HepG2 (cell line): ENCODE measurements around the gene MAP2K2. TPM values are rescaled to one million over a fixed set of nuclear protein-coding genes. Genes with fewer than 3 reads are reported as not detected.

ENCODE experiments used
- AKAP8 ChIP-seq: sonication (generic); formaldehyde crosslinking; IDR thresholded peaks from 2 replicates; pipeline ENCODE4 v1.5.1; 2020; ENCODE audit warnings: mild to moderate bottlenecking, missing genetic modification reagents
- DMAP1 ChIP-seq: IDR thresholded peaks from 2 replicates; pipeline ENCODE4 v1.6.1; 2016
- ELF4 ChIP-seq: sonication (generic); formaldehyde crosslinking; IDR thresholded peaks from 2 replicates; pipeline ENCODE4 v1.5.0; 2020; ENCODE audit warnings: missing genetic modification reagents, mild to moderate bottlenecking, moderate library complexity, borderline replicate concordance
- MED1 ChIP-seq: sonication (generic); formaldehyde crosslinking; IDR thresholded peaks from 2 replicates; pipeline ENCODE4 v1.4.0; 2020; ENCODE audit warnings: missing genetic modification reagents
- MTA1 ChIP-seq: sonication (generic); formaldehyde crosslinking; IDR thresholded peaks from 2 replicates; pipeline ENCODE4 v1.4.0; 2020; ENCODE audit warnings: missing genetic modification reagents, mild to moderate bottlenecking, borderline replicate concordance
- PHF8 ChIP-seq: sonication (generic); formaldehyde crosslinking; IDR thresholded peaks from 2 replicates; pipeline ENCODE4 v1.5.0; 2020; ENCODE audit warnings: missing genetic modification reagents
- TGIF2 ChIP-seq: IDR thresholded peaks from 2 replicates; pipeline ENCODE4 v1.6.1; 2016; ENCODE audit warnings: control low read depth, missing compliant biosample characterization
- ZBTB8A ChIP-seq: sonication (generic); formaldehyde crosslinking; IDR thresholded peaks from 2 replicates; pipeline ENCODE4 v1.4.0; 2020; ENCODE audit warnings: mild to moderate bottlenecking, low read depth, missing genetic modification reagents, borderline replicate concordance
- ZFP36L1 ChIP-seq: sonication (generic); formaldehyde crosslinking; IDR thresholded peaks from 2 replicates; pipeline ENCODE4 v1.8.0; 2022; ENCODE audit warnings: mild to moderate bottlenecking, missing genetic modification reagents, moderate library complexity
- ZFYVE20 ChIP-seq: sonication (generic); formaldehyde crosslinking; IDR thresholded peaks from 2 replicates; pipeline ENCODE4 v1.8.0; 2023; ENCODE audit warnings: low read depth, mild to moderate bottlenecking, moderate library complexity, missing genetic modification reagents, borderline replicate concordance
- ZMAT3 ChIP-seq: sonication (generic); formaldehyde crosslinking; conservative IDR thresholded peaks from 2 replicates; pipeline ENCODE4 v1.7.0; 2021; ENCODE audit warnings: missing genetic modification reagents
- ZNF225 ChIP-seq: sonication (generic); formaldehyde crosslinking; IDR thresholded peaks from 2 replicates; pipeline ENCODE4 v1.4.0; 2020; ENCODE audit warnings: mild to moderate bottlenecking, missing genetic modification reagents
- ZNF446 ChIP-seq: sonication (generic); formaldehyde crosslinking; IDR thresholded peaks from 2 replicates; pipeline ENCODE4 v1.5.0; 2020; ENCODE audit warnings: mild to moderate bottlenecking, missing genetic modification reagents
- ZNF761 ChIP-seq: sonication (generic); formaldehyde crosslinking; conservative IDR thresholded peaks from 2 replicates; pipeline ENCODE4 v1.4.0; 2020; ENCODE audit warnings: mild to moderate bottlenecking, missing genetic modification reagents
- polyA plus RNA-seq, 8 experiments: library from polyadenylated mRNA; depleted of rRNA in 3 of 8; stranded (reverse) in 7 of 8; unstranded in 1 of 8; fragments of >200 nt; fragmentation: Illumina TruSeq in 4 of 8; extraction: Trizol in 4 of 8; gene quantifications; 2 replicates each; pipeline versions ENCODE4 v1.2.1 to v1.2.3, GENCODE V29; 2011 to 2016; ENCODE audit warnings: low read depth in 4 of 8, missing spikeins in 1 of 8, mixed read lengths in 1 of 8; ENCODE audit not compliant: insufficient read depth in 1 of 8
- total RNA-seq, 5 experiments: library from RNA; depleted of rRNA; stranded (reverse); fragments of >200 nt; fragmentation: Illumina TruSeq; extraction: Trizol; gene quantifications; 2 replicates each; pipeline ENCODE4 v1.2.3, GENCODE V29; 2016; ENCODE audit warnings: low read depth in 1 of 5
- TF ChIP-seq, protein P1 (sequence below), 2 experiments: sonication (generic) in 1 of 2; formaldehyde crosslinking in 1 of 2; IDR thresholded peaks; 2 replicates each; pipeline versions ENCODE4 v1.4.0 to v1.6.1; 2018 to 2020; ENCODE audit warnings: missing genetic modification reagents in 2 of 2, borderline replicate concordance in 1 of 2, low read depth in 1 of 2, mild to moderate bottlenecking in 1 of 2, missing biosample characterization in 1 of 2
- TF ChIP-seq, protein P2 (sequence below): sonication (generic); formaldehyde crosslinking; IDR thresholded peaks from 2 replicates; pipeline ENCODE4 v1.4.0; 2020; ENCODE audit warnings: mild to moderate bottlenecking, missing genetic modification reagents
- TF ChIP-seq, protein P3 (sequence below): sonication (generic); formaldehyde crosslinking; IDR thresholded peaks from 2 replicates; pipeline ENCODE4 v1.4.0; 2020; ENCODE audit warnings: missing genetic modification reagents
- TF ChIP-seq, protein P4 (sequence below): sonication (generic); formaldehyde crosslinking; IDR thresholded peaks from 2 replicates; pipeline ENCODE4 v1.4.0; 2020; ENCODE audit warnings: missing genetic modification reagents
- TF ChIP-seq, protein P5 (sequence below): IDR thresholded peaks from 2 replicates; pipeline ENCODE4 v1.6.1; 2016; ENCODE audit warnings: mild to moderate bottlenecking

The MAP2K2 gene
- total and polyA plus RNA-seq, 2 of the 13 experiments (the other 11 are each of a cell fraction or from before 2014, with no cell fraction given) = 70.3 to 80.9 TPM

DNA sequence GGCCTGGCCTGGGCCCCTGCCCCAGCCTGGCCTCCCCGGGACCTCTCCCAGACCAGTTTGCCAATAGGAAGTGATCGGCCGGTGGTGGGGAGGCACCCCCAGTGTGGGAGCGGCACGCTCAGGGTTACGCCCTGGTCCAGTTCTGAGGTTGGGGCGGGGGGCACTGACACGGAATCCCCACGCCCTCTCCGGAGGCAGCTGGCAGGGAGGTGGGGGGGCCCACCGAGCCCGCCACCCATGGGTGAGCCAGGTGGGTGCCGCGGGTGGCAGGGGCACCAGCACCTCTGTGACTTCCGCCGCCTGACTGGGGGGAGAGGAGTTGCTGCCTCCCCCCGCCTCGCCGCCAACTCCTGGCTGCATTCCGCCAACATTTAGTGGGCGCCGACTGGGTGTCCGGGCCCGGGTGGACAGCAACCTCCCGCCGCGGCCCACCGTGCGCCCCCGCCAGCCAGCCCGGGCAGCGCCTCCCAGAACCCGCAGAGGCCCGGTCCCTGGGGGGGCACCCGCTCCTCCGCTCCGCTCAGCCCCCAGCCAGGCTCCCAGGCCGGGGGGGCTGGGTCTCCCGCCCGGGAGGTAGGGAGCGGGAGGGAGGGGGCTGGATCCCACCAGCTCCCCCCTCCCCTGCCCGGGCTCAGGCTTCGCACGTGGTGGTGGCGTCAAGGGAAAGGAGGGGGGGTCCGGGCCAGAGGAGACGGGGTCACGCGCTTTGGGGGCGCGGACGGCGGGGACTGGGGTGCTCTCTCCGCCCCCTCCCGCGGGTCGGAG is 59.2 kb downstream of the MAP2K2 start (continued):
- TF ChIP-seq, protein P1, sequence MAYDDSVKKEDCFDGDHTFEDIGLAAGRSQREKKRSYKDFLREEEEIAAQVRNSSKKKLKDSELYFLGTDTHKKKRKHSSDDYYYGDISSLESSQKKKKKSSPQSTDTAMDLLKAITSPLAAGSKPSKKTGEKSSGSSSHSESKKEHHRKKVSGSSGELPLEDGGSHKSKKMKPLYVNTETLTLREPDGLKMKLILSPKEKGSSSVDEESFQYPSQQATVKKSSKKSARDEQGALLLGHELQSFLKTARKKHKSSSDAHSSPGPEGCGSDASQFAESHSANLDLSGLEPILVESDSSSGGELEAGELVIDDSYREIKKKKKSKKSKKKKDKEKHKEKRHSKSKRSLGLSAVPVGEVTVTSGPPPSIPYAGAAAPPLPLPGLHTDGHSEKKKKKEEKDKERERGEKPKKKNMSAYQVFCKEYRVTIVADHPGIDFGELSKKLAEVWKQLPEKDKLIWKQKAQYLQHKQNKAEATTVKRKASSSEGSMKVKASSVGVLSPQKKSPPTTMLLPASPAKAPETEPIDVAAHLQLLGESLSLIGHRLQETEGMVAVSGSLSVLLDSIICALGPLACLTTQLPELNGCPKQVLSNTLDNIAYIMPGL (CRISPR knock-in tag; IDR thresholded peaks at IDR 0.05; ENCODE audit: borderline replicate concordance in 1 of 2, low read depth in 1 of 2) = peak in 1 of 2 experiments; percentile 71; a peak in 2 of 4 replicates
- peak; percentile 31; the same call in 1 of the 2 replicates for TF ChIP-seq MTA1
- 0 out of 2 replicates have a peak, but pooled peaks have one; percentile 48 for TF ChIP-seq ZFYVE20 (CRISPR knock-in tag)
- TF ChIP-seq, protein P2, sequence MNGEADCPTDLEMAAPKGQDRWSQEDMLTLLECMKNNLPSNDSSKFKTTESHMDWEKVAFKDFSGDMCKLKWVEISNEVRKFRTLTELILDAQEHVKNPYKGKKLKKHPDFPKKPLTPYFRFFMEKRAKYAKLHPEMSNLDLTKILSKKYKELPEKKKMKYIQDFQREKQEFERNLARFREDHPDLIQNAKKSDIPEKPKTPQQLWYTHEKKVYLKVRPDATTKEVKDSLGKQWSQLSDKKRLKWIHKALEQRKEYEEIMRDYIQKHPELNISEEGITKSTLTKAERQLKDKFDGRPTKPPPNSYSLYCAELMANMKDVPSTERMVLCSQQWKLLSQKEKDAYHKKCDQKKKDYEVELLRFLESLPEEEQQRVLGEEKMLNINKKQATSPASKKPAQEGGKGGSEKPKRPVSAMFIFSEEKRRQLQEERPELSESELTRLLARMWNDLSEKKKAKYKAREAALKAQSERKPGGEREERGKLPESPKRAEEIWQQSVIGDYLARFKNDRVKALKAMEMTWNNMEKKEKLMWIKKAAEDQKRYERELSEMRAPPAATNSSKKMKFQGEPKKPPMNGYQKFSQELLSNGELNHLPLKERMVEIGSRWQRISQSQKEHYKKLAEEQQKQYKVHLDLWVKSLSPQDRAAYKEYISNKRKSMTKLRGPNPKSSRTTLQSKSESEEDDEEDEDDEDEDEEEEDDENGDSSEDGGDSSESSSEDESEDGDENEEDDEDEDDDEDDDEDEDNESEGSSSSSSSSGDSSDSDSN (CRISPR knock-in tag) = peak; percentile 46
- TF ChIP-seq MED1 (CRISPR knock-in tag) = no peak; the same call in 1 of the 2 replicates
- TF ChIP-seq PHF8 (CRISPR knock-in tag) = peak; percentile 34
- 0 out of 2 replicates have a peak, but pooled peaks have one; percentile 16 for TF ChIP-seq DMAP1 (CRISPR knock-in tag)
- no peak for TF ChIP-seq ZFP36L1 (CRISPR knock-in tag)
- peak; percentile 30; the same call in 1 of the 2 replicates for TF ChIP-seq TGIF2 (CRISPR knock-in tag)
- TF ChIP-seq, protein P3, sequence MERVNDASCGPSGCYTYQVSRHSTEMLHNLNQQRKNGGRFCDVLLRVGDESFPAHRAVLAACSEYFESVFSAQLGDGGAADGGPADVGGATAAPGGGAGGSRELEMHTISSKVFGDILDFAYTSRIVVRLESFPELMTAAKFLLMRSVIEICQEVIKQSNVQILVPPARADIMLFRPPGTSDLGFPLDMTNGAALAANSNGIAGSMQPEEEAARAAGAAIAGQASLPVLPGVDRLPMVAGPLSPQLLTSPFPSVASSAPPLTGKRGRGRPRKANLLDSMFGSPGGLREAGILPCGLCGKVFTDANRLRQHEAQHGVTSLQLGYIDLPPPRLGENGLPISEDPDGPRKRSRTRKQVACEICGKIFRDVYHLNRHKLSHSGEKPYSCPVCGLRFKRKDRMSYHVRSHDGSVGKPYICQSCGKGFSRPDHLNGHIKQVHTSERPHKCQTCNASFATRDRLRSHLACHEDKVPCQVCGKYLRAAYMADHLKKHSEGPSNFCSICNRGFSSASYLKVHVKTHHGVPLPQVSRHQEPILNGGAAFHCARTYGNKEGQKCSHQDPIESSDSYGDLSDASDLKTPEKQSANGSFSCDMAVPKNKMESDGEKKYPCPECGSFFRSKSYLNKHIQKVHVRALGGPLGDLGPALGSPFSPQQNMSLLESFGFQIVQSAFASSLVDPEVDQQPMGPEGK (CRISPR knock-in tag) = peak; percentile 84
- TF ChIP-seq, protein P4, sequence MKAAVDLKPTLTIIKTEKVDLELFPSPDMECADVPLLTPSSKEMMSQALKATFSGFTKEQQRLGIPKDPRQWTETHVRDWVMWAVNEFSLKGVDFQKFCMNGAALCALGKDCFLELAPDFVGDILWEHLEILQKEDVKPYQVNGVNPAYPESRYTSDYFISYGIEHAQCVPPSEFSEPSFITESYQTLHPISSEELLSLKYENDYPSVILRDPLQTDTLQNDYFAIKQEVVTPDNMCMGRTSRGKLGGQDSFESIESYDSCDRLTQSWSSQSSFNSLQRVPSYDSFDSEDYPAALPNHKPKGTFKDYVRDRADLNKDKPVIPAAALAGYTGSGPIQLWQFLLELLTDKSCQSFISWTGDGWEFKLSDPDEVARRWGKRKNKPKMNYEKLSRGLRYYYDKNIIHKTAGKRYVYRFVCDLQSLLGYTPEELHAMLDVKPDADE (CRISPR knock-in tag) = no peak
- peak; percentile 75 for TF ChIP-seq ZNF446
- no peak for TF ChIP-seq ZBTB8A (CRISPR knock-in tag)
- 0 out of 2 replicates have a peak, but pooled peaks have one; percentile 49 for TF ChIP-seq AKAP8 (CRISPR knock-in tag)
- TF ChIP-seq ZMAT3 (CRISPR knock-in tag) = peak; percentile 69
- TF ChIP-seq ELF4 (CRISPR knock-in tag) = 0 out of 2 replicates have a peak, but pooled peaks have one; percentile 48
- TF ChIP-seq, protein P5, sequence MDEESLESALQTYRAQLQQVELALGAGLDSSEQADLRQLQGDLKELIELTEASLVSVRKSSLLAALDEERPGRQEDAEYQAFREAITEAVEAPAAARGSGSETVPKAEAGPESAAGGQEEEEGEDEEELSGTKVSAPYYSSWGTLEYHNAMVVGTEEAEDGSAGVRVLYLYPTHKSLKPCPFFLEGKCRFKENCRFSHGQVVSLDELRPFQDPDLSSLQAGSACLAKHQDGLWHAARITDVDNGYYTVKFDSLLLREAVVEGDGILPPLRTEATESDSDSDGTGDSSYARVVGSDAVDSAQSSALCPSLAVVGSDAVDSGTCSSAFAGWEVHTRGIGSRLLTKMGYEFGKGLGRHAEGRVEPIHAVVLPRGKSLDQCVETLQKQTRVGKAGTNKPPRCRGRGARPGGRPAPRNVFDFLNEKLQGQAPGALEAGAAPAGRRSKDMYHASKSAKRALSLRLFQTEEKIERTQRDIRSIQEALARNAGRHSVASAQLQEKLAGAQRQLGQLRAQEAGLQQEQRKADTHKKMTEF (CRISPR knock-in tag) = 0 out of 2 replicates have a peak, but pooled peaks have one; percentile 33
- 0 out of 2 replicates have a peak, but pooled peaks have one; percentile 30 for TF ChIP-seq ZNF225 (CRISPR knock-in tag)
- TF ChIP-seq ZNF761 (CRISPR knock-in tag) = 0 out of 2 replicates have a peak, but pooled peaks have one; percentile 9
